HG03025 (cell line): ENCODE data around the gene RBM47.

Experiments
- ATAC-seq: cut with Tn5 transposase; IDR thresholded peaks from one replicate; pipeline ENCODE4 v1.9.1; 2021; ENCODE audit warnings: mild to moderate bottlenecking, moderate library complexity; ENCODE audit not compliant: unreplicated experiment, low FRiP score

The RBM47 gene

DNA sequence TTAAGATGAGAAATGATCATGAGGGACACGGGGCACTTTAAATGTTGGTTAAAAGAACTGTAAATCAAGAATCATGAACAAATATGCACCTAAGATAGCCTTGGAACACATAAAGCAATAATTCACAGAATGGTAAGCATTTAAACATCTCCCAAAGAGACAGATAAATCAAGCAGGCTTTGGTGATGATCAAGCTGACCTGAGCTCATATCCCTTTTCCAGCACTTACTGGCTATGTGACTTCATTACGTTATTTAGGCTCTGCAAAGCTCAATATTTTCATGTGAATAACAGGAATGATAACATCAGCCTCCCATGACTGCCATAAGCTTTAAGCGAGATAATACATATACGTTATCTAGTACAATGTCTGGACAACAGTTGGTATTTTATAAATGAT lies 239.7 kb downstream of the RBM47 start:
- no peak for ATAC-seq

DNA sequence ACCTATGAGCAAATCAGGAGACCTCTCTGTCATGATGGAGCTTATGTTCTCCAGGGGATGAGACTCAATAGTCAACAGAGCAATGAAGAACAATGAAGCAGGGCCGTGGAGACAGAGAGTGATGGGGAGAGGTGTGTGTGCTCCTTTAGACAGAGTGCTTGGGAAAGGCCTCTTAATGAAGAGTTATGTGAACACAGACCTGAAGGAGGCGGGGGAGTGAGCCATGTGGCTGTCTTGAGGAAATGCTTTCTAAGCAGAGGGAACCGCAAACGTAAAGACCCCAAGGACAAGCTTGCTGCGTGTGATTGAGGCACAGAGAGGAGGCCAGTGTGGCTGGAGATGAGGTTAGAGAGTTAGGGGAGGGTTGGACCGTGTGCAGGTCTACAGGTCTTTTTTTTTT lies 241.4 kb downstream of the RBM47 start:
- ATAC-seq = no peak

DNA sequence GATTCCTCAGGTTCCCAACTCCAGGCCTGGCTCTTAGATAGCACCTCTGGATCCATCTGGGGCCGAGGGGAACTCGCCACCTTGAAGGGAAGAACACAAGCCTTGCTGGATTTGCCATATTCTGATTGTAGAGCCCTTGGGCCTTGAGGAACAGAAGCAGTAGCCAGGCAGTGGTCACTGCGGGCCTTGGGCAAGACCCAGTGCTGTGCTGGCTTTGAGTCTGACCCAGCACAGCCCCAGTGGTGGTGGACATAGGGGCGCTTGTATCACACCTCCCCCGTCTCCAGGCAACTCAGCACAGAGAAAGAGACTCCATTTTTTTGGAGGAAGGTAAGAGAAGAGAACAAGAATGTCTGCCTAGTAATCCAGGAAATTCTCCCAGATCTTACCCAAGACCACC lies 249.0 kb downstream of the RBM47 start:
- no peak for ATAC-seq

DNA sequence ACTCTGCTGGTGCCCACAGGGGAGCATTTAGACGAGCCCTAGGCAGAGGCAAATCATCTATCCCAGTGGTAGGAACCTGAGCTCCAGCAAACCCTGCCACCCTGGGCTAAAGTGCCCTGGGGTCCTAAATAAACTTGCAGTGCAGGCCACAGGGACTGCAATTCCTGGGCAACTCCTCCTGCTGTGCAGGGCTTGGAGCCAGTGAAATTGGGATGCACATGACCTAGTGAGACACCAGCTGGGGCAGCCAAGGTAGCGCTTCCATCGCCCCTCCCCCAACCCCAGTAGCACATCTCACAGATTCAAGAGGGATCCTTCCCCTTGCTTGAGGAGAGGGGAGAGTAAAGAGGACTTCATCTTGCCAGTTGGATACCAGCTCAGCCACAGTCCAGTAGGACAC lies 250.4 kb downstream of the RBM47 start:
- no peak for ATAC-seq

DNA sequence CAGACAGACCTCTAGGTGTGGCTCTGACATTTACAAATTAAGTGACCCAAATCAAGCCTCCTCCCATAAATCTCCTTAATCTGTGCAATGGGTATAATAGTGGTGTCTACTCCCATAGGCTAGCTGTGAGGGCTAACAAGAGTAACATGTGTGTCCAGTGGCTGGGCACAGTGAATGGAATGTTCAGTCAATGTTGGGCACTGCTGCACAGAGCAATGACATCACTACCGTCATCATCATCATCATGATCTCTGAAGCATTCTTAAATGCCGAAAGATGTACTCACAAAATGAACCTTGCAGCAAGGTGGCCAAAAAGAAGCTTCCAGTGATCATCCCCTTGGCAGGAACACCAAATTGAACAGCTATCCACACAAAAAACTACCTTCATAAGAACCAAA lies 251.0 kb downstream of the RBM47 start:
- no peak for ATAC-seq

DNA sequence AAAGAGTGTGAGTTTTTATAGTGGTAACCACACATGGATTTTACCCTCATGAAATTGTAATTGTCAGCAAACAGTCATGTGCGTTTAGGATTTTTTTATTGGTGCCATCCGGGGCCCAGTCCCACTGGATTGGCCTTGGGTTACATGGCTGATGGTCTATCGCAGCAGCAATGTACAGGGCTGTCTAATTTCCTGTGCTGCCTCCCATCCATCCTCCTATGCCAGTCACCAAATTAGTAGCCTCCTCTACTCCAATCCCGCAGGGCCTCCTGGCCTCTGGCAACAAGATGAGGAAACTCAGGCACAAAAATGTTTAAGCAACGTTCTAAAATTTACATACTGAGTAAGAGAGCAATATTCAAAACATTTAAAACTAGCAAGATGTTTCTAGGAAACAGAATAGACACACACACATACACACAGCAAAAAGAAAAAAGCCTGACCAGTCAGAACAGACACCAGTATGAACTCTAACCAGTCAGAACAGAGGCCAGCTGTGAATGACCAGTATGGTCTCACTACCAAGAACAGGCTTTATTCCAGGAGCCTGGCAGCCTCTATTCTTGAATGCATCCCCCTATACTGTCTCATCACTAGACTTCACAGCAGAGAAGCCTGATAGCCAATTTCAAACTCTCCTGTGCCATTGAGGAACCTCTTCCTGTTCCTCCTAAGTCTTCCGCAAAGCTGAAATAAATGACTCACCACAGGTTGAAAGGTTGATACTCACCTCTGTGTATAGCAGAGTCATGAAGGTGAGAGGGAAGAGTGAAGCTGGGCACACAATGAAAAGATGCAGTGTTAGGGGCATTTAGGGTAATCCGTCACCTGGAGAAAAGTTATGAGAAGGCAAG lies 251.9 kb downstream of the RBM47 start:
- no peak for ATAC-seq

DNA sequence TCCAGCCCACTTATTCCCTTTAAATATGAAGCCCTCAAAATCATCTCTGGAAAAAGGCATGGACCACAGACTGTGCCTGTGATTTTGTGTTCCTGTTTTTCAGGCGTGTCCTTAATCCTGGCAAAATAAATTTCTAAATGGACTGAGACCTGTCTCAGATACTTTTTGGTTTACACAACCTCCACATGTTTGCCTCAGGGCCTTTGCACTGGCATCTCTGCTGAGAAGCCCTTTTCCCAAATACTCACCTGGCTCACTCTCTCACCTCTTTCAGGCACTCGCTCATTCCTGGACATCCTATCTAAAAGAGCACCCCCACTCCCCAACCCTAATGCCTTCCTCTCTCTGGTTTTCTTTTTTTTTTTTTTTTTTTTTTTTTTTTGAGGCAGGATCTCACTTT lies 254.0 kb downstream of the RBM47 start:
- ATAC-seq = no peak

DNA sequence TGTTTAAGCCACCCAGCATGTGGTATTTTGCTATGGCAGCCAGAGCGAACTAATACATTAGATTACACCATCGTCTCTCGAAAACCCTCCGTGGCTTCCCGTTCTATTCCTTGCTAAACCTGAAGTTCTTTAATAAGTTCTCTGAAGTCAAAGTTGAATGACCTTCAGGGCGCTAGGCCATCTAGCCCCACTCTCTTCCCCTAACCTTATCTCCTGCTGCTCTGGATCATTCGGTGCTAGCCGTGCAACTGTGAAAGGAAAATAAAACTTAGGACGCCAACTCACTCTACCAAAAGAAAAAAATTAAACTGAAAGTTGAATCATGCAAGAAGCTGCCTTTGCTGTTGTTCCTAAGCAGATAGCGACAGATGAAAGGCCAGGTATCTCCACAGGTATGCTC lies 254.6 kb downstream of the RBM47 start:
- ATAC-seq = no peak

DNA sequence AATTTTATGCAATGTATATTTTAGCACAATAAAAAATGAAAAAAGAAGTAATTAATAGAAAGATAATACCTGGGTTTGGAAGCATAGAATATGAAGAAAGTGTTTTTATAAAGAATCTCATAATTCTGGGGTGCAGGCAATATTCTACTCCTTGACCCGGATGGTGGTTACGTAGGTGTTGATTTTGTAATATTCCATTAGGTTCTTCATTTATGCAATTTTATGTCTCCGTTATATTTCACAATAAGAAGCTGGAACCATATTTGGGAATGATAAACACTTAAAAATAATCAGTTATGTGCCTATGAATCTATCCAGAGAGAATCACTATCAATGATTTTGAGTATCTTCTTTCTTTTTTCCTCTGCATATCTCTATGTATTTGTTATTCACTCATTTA lies 256.0 kb downstream of the RBM47 start:
- ATAC-seq = no peak
